ENCODE measurements around the gene SYCE1. TPM values are rescaled to one million over a fixed set of nuclear protein-coding genes. Genes with fewer than 3 reads are reported as not detected.

SYCE1 gene
- total RNA-seq, 1 experiment from 2014 or later, result not detected

DNA sequence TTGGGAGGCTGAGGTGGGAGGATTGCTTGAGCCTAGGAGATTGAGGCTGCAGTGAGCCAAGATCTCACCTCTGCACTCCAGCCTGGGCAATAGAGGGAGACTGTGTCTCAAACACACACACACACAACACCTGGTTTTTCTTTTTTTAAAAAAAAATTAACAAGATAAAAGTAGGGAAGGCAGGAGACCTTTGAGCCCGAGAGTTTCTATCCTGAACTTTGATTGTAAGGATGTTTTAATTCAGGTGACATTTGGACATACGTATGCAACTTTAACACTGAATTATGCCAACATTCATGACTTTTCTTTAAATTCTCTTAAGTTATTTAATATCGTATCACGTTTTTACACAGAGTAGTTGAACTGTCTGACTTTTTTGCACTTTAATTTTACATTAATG, 49.9 kb downstream of the SYCE1 start:
- TF ChIP-seq, protein P1, sequence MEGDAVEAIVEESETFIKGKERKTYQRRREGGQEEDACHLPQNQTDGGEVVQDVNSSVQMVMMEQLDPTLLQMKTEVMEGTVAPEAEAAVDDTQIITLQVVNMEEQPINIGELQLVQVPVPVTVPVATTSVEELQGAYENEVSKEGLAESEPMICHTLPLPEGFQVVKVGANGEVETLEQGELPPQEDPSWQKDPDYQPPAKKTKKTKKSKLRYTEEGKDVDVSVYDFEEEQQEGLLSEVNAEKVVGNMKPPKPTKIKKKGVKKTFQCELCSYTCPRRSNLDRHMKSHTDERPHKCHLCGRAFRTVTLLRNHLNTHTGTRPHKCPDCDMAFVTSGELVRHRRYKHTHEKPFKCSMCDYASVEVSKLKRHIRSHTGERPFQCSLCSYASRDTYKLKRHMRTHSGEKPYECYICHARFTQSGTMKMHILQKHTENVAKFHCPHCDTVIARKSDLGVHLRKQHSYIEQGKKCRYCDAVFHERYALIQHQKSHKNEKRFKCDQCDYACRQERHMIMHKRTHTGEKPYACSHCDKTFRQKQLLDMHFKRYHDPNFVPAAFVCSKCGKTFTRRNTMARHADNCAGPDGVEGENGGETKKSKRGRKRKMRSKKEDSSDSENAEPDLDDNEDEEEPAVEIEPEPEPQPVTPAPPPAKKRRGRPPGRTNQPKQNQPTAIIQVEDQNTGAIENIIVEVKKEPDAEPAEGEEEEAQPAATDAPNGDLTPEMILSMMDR (IDR thresholded peaks at IDR 0.05; ENCODE audit: insufficient read depth in 1 of 2, low read depth in 1 of 2, low read length in 1 of 2, severe bottlenecking in 1 of 2, unreplicated experiment in 1 of 2), result no peak
- POLR2A ChIA-PET, result no interaction called here
- CTCF ChIA-PET, result no interaction called here
- H3K4me1 Mint-ChIP-seq (ENCODE audit: low read depth, unreplicated experiment), result peaks cover 11% of the 10 kb centered on the region
- no peaks in the 10 kb centered on the region for H3K36me3 Mint-ChIP-seq (ENCODE audit: insufficient read depth, unreplicated experiment)
- intact Hi-C loops (cut with micrococcal nuclease; ENCODE audit: unreplicated experiment), result no loop called here
- H3K27me3 Mint-ChIP-seq (ENCODE audit: insufficient read depth, unreplicated experiment), result peaks cover 8% of the 10 kb centered on the region
- H3K27ac Mint-ChIP-seq (ENCODE audit: unreplicated experiment), result no peak overlapping the region
- Histone ChIP-seq H3K27me3 (replicated peaks; ENCODE audit: control insufficient read depth, insufficient read depth, low read length) (no peaks in the 10 kb centered on the region; the same call in 1 of the 2 replicates), H3K4me3 (ENCODE audit: low read depth, low read length) (no peak overlapping the region), H3K4me1 (peaks cover 11% of the 10 kb centered on the region), H3K36me3 (ENCODE audit: control insufficient read depth, insufficient read depth, low read length) (no peaks in the 10 kb centered on the region), H3K9me3 (peaks cover 6% of the 10 kb centered on the region; the same call in 1 of the 2 replicates)
- peaks cover 19% of the 10 kb centered on the region for H3K9me3 Mint-ChIP-seq (ENCODE audit: unreplicated experiment)
- BruUV-seq (replicated peaks), result no TSS peak
- DNase-seq, result no peak
- no peak overlapping the region for H3K4me3 Mint-ChIP-seq (ENCODE audit: unreplicated experiment)

DNA sequence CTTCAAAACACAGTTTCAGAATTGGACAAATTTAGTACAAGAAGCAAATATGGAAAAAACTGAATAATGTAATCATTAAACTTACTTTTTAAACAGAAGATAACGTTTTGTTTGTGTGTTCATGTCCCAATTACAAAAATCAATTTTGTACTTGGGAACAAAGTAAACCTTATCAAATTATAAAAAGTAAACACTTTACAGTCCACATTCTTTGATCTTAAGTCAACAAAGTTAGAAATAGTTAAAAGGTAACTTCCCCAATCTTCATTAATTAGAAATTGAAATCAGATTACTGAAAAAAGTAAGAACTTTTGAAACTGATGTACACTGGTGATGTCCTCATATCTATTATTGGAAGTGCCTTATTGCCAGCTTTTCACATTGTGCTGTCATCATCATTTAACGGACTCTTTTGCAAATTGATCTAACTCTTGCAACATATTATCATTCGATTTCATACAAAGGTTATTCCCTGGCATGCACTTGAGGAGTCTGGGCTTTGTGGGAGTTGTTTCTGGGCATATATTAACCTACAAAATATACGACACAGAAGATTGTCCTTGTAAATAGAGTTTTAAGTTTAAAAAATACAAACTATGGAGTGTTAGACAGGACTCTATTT, 53.4 kb downstream of the SYCE1 start:
- no TSS peak for BruUV-seq (replicated peaks)

DNA sequence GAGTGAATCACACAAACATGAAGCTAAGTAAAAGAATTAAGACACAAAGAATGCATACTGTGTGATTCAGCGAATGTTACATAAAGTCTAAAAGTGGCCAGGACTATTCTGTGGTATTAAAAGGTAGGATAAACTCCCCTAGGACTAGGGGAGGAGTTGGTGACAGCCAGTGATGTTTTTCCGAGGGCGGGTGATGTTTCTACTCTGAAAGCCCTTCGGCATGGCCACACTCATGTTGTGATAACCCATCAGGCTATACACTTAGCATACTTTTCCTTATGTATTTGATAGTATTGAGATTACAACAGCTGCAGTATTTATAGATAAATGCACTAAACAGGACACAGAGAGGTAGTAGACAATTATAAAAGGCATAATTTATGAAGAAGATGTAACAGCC, 54.0 kb downstream of the SYCE1 start:
- Mint-ChIP-seq H3K27me3 (ENCODE audit: insufficient read depth, unreplicated experiment) (peaks cover 18% of the 10 kb centered on the region), H3K9me3 (ENCODE audit: unreplicated experiment) (peaks cover 12% of the 10 kb centered on the region), H3K4me1 (ENCODE audit: low read depth, unreplicated experiment) (no peaks in the 10 kb centered on the region), H3K36me3 (ENCODE audit: insufficient read depth, unreplicated experiment) (no peaks in the 10 kb centered on the region), H3K27ac (ENCODE audit: unreplicated experiment) (no peak overlapping the region), H3K4me3 (ENCODE audit: unreplicated experiment) (no peak overlapping the region)
- TF ChIP-seq, protein P1 (IDR thresholded peaks at IDR 0.05; ENCODE audit: insufficient read depth in 1 of 2, low read depth in 1 of 2, low read length in 1 of 2, severe bottlenecking in 1 of 2, unreplicated experiment in 1 of 2), result no peak
- intact Hi-C loops (cut with micrococcal nuclease; ENCODE audit: unreplicated experiment), result no loop called here
- POLR2A ChIA-PET, result no interaction called here
- CTCF ChIA-PET, result no interaction called here
- H3K27me3 ChIP-seq (replicated peaks; ENCODE audit: control insufficient read depth, insufficient read depth, low read length), result no peaks in the 10 kb centered on the region; the same call in 1 of the 2 replicates
- peaks cover 5% of the 10 kb centered on the region for H3K9me3 ChIP-seq
- no peaks in the 10 kb centered on the region for H3K36me3 ChIP-seq (ENCODE audit: control insufficient read depth, insufficient read depth, low read length)
- no peak for DNase-seq
- no peak overlapping the region for H3K4me3 ChIP-seq (ENCODE audit: low read depth, low read length)
- H3K4me1 ChIP-seq, result no peaks in the 10 kb centered on the region
- BruUV-seq (replicated peaks), result no TSS peak

More for the DNA sequence above, 53.4 kb downstream of the SYCE1 start:
- Histone ChIP-seq H3K27me3 (replicated peaks; ENCODE audit: control insufficient read depth, insufficient read depth, low read length) (no peaks in the 10 kb centered on the region; the same call in 1 of the 2 replicates), H3K9me3 (peaks cover 5% of the 10 kb centered on the region), H3K4me1 (no peaks in the 10 kb centered on the region), H3K4me3 (ENCODE audit: low read depth, low read length) (no peak overlapping the region), H3K36me3 (ENCODE audit: control insufficient read depth, insufficient read depth, low read length) (no peaks in the 10 kb centered on the region)
- H3K36me3 Mint-ChIP-seq (ENCODE audit: insufficient read depth, unreplicated experiment), result no peaks in the 10 kb centered on the region
- H3K4me1 Mint-ChIP-seq (ENCODE audit: low read depth, unreplicated experiment), result no peaks in the 10 kb centered on the region
- no peak overlapping the region for H3K27ac Mint-ChIP-seq (ENCODE audit: unreplicated experiment)
- intact Hi-C loops (cut with micrococcal nuclease; ENCODE audit: unreplicated experiment), result no loop called here
- DNase-seq, result no peak
- ChIA-PET CTCF (no interaction called here), POLR2A (no interaction called here)
- H3K9me3 Mint-ChIP-seq (ENCODE audit: unreplicated experiment), result peaks cover 18% of the 10 kb centered on the region
- peaks cover 20% of the 10 kb centered on the region for H3K27me3 Mint-ChIP-seq (ENCODE audit: insufficient read depth, unreplicated experiment)
- H3K4me3 Mint-ChIP-seq (ENCODE audit: unreplicated experiment), result no peak overlapping the region
- TF ChIP-seq, protein P1 (IDR thresholded peaks at IDR 0.05; ENCODE audit: insufficient read depth in 1 of 2, low read depth in 1 of 2, low read length in 1 of 2, severe bottlenecking in 1 of 2, unreplicated experiment in 1 of 2), result no peak
